ENCODE measurements around the gene LRFN2. TPM values are rescaled to one million over a fixed set of nuclear protein-coding genes. Genes with fewer than 3 reads are reported as not detected.

LRFN2 gene
- polyA plus RNA-seq, 1 of the 3 experiments (the other 2 are of a cell fraction), result 0.02 TPM

DNA sequence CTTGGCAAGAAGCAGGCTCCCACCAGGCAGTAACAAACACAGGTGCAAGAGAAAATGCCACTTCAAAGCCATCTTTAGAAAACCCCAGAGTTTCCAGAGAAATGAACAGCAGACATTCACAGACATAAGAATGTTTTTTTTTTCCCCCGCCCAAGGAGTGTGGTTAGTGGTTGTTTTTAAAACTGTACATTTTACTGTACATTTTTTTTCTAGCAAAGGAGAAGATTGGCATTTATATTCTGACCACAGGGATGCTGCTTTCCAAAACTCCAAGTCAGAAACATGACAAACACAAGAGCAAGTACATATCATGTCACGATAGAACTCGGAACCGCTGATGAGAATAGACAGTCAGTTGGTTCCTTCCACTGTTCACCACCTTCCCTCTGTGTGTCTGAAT, 197.9 kb downstream of the LRFN2 start:
- CTCF ChIA-PET, result interaction anchor here (0.7 to 1.0 kb wide), 2 partner anchors 40 to 57 kb away, joined by 3 to 4 read pairs; no protein-coding TSS in a partner anchor
- Histone ChIP-seq H3K4me1 (ENCODE audit: control insufficient read depth in 1 of 2, insufficient read depth in 2 of 2, low read depth in 1 of 2, low read length in 1 of 2) (peaks cover 0 to 5% of the 10 kb centered on the region in 2 experiments; a peak in 1 of 4 replicates), H3K79me2 (ENCODE audit: insufficient read depth) (no peaks in the 10 kb centered on the region), H4K20me1 (ENCODE audit: insufficient read depth) (no peaks in the 10 kb centered on the region), H3K4me2 (no peak overlapping the region), H3K4me3 (ENCODE audit: low read depth in 2 of 2, low read length in 1 of 2) (no peak overlapping the region), H3K27me3 (ENCODE audit: insufficient read depth) (no peaks in the 10 kb centered on the region), H3K9me2 (no peaks in the 10 kb centered on the region), H3K36me3 (replicated peaks in 1 of 2; ENCODE audit: control insufficient read depth in 1 of 2, insufficient read depth in 2 of 2, low read length in 1 of 2) (no peaks in the 10 kb centered on the region), H3K9me3 (no peaks in the 10 kb centered on the region), H3K27ac (ENCODE audit: low read depth in 2 of 2, low read length in 1 of 2) (no peak overlapping the region), H3F3A (replicated peaks; ENCODE audit: insufficient read depth) (no peaks in the 10 kb centered on the region), H3K9ac (no peak overlapping the region), H2AFZ (ENCODE audit: low read depth) (no peak overlapping the region)
- no peak for DNase-seq
- POLR2A ChIA-PET, result no interaction called here
- 50% methylated on average over 4 of the region's 4 CpGs for WGBS (ENCODE audit: low lambda C conversion rate)
- no peak for TF ChIP-seq EP300 (IDR thresholded peaks at IDR 0.05; ENCODE audit: borderline replicate concordance in 1 of 2, low read depth in 1 of 2, low read length in 1 of 2)

DNA sequence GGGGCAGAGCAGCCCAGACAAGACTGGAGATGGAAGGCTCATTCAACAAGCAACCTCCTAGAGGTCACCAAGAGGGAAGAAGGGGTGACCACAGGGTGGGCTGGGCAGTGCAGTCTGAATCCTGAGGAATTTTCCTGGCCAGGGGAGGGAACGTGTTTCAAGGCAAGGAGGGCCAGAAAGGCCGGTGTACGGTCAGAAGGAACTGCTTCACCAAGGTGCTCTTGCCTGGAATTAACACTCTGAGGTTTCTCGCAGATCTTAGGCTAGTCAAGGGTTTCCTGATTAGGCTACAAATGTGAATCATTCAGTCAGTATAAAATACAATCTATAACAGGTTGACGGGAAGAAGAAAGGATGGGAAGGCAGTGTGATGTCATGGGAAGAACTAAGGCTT, 199.3 kb downstream of the LRFN2 start:
- no peak overlapping the region for H3K4me2 ChIP-seq
- WGBS (ENCODE audit: low lambda C conversion rate), result 35% methylated on average over 4 of the region's 5 CpGs
- H3K9me2 ChIP-seq, result no peaks in the 10 kb centered on the region
- no peaks in the 10 kb centered on the region for H3K36me3 ChIP-seq (replicated peaks in 1 of 2; ENCODE audit: control insufficient read depth in 1 of 2, insufficient read depth in 2 of 2, low read length in 1 of 2)
- no peaks in the 10 kb centered on the region for H3K27me3 ChIP-seq (ENCODE audit: insufficient read depth)
- ChIA-PET CTCF (interaction anchor here (0.6 kb wide), 1 partner anchor 13 kb away, joined by 3 read pairs; no protein-coding TSS in a partner anchor), POLR2A (no interaction called here)
- no peak overlapping the region for H2AFZ ChIP-seq (ENCODE audit: low read depth)
- H3K27ac ChIP-seq (ENCODE audit: low read depth in 2 of 2, low read length in 1 of 2), result no peak overlapping the region
- no peak overlapping the region for H3K9ac ChIP-seq
- no peaks in the 10 kb centered on the region for H3K4me1 ChIP-seq (ENCODE audit: control insufficient read depth in 1 of 2, insufficient read depth in 2 of 2, low read depth in 1 of 2, low read length in 1 of 2)
- TF ChIP-seq MXI1 (IDR thresholded peaks at IDR 0.05; ENCODE audit: low read depth, low read length) (no peak), SMC3 (IDR thresholded peaks at IDR 0.05; ENCODE audit: low read depth, low read length) (no peak)
- TF ChIP-seq, protein P1, sequence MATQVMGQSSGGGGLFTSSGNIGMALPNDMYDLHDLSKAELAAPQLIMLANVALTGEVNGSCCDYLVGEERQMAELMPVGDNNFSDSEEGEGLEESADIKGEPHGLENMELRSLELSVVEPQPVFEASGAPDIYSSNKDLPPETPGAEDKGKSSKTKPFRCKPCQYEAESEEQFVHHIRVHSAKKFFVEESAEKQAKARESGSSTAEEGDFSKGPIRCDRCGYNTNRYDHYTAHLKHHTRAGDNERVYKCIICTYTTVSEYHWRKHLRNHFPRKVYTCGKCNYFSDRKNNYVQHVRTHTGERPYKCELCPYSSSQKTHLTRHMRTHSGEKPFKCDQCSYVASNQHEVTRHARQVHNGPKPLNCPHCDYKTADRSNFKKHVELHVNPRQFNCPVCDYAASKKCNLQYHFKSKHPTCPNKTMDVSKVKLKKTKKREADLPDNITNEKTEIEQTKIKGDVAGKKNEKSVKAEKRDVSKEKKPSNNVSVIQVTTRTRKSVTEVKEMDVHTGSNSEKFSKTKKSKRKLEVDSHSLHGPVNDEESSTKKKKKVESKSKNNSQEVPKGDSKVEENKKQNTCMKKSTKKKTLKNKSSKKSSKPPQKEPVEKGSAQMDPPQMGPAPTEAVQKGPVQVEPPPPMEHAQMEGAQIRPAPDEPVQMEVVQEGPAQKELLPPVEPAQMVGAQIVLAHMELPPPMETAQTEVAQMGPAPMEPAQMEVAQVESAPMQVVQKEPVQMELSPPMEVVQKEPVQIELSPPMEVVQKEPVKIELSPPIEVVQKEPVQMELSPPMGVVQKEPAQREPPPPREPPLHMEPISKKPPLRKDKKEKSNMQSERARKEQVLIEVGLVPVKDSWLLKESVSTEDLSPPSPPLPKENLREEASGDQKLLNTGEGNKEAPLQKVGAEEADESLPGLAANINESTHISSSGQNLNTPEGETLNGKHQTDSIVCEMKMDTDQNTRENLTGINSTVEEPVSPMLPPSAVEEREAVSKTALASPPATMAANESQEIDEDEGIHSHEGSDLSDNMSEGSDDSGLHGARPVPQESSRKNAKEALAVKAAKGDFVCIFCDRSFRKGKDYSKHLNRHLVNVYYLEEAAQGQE (IDR thresholded peaks at IDR 0.05; ENCODE audit: low read depth, low read length), result no peak
- H4K20me1 ChIP-seq (ENCODE audit: insufficient read depth), result no peaks in the 10 kb centered on the region
- H3K9me3 ChIP-seq, result no peaks in the 10 kb centered on the region
- no peak overlapping the region for H3K4me3 ChIP-seq (ENCODE audit: low read depth in 2 of 2, low read length in 1 of 2)
- no peaks in the 10 kb centered on the region for H3F3A ChIP-seq (replicated peaks; ENCODE audit: insufficient read depth)
- no peaks in the 10 kb centered on the region for H3K79me2 ChIP-seq (ENCODE audit: insufficient read depth)
- peak; percentile 0 for DNase-seq

DNA sequence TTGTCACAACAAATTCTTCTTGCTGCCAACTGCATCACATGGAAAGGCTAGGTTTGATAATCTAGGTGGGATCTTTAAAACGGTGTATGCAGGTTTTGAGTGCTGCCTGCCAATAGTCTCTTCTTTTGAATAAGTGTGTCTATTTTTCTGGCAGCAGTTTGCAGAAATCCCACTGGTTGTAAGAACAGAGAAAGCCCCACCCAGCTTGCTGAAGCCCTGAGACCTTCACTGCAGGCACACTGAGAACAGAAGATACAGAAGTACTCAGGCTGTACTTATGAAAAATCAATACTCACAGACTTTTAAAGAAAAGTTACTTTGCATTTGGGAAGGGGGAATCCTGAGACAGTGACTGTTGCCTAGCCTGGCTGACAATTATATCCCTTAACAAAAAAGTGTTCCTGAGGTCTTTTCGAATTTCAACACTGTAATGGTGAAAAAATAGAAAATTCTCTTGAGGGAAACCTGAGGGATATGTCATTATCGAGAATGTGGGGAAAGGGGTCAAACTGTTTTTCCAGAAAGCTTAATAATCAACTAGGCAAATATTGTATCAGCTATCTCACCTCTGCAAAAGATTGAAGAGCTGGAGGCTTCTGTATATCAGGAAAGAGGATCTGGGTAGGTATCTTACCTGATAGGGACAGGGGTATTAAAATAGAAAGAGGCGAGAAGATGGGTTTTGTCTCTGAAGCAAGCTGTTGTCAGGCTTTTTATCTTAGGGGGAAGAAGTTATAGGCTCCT, 199.9 kb downstream of the LRFN2 start:
- CTCF ChIA-PET, result interaction anchor here (0.6 kb wide), 1 partner anchor 13 kb away, joined by 3 read pairs; no protein-coding TSS in a partner anchor
- no peak overlapping the region for H3K9ac ChIP-seq
- 12% methylated on average over 4 of the region's 4 CpGs for whole genome bisulfite sequencing (ENCODE audit: low lambda C conversion rate)
- no peaks in the 10 kb centered on the region for H3F3A ChIP-seq (replicated peaks; ENCODE audit: insufficient read depth)
- H3K36me3 ChIP-seq (replicated peaks in 1 of 2; ENCODE audit: control insufficient read depth in 1 of 2, insufficient read depth in 2 of 2, low read length in 1 of 2), result no peaks in the 10 kb centered on the region
- no peaks in the 10 kb centered on the region for H3K27me3 ChIP-seq (ENCODE audit: insufficient read depth)
- DNase-seq, result peak; percentile 1
- no peaks in the 10 kb centered on the region for H3K9me3 ChIP-seq
- H3K4me1 ChIP-seq (ENCODE audit: control insufficient read depth in 1 of 2, insufficient read depth in 2 of 2, low read depth in 1 of 2, low read length in 1 of 2), result no peaks in the 10 kb centered on the region
- POLR2A ChIA-PET, result no interaction called here
- H3K79me2 ChIP-seq (ENCODE audit: insufficient read depth), result no peaks in the 10 kb centered on the region
- H3K9me2 ChIP-seq, result no peaks in the 10 kb centered on the region
- no peaks in the 10 kb centered on the region for H4K20me1 ChIP-seq (ENCODE audit: insufficient read depth)
- H2AFZ ChIP-seq (ENCODE audit: low read depth), result no peak overlapping the region
- no peak overlapping the region for H3K4me2 ChIP-seq
- H3K4me3 ChIP-seq (ENCODE audit: low read depth in 2 of 2, low read length in 1 of 2), result no peak overlapping the region
- H3K27ac ChIP-seq (ENCODE audit: low read depth in 2 of 2, low read length in 1 of 2), result no peak overlapping the region
- TF ChIP-seq SIN3A (IDR thresholded peaks at IDR 0.05; ENCODE audit: borderline replicate concordance, low read depth, low read length) (no peak), EP300 (IDR thresholded peaks at IDR 0.05; ENCODE audit: borderline replicate concordance in 1 of 2, low read depth in 1 of 2, low read length in 1 of 2) (no peak), NFIC (IDR thresholded peaks at IDR 0.05; ENCODE audit: borderline replicate concordance) (no peak), JUND (IDR thresholded peaks at IDR 0.05) (no peak), RCOR1 (IDR thresholded peaks at IDR 0.05; ENCODE audit: low read length) (no peak), MXI1 (IDR thresholded peaks at IDR 0.05; ENCODE audit: low read depth, low read length) (no peak), GATA2 (CRISPR knock-in tag; IDR thresholded peaks at IDR 0.05) (no peak), RAD21 (IDR thresholded peaks at IDR 0.05; ENCODE audit: low read length) (no peak), RFX5 (IDR thresholded peaks at IDR 0.05; ENCODE audit: low read length) (no peak), GABPA (IDR thresholded peaks at IDR 0.05; ENCODE audit: low read depth) (no peak), SMC3 (IDR thresholded peaks at IDR 0.05; ENCODE audit: low read depth, low read length) (no peak), YY1 (IDR thresholded peaks at IDR 0.05; ENCODE audit: low read depth) (no peak)
- TF ChIP-seq, protein P2, sequence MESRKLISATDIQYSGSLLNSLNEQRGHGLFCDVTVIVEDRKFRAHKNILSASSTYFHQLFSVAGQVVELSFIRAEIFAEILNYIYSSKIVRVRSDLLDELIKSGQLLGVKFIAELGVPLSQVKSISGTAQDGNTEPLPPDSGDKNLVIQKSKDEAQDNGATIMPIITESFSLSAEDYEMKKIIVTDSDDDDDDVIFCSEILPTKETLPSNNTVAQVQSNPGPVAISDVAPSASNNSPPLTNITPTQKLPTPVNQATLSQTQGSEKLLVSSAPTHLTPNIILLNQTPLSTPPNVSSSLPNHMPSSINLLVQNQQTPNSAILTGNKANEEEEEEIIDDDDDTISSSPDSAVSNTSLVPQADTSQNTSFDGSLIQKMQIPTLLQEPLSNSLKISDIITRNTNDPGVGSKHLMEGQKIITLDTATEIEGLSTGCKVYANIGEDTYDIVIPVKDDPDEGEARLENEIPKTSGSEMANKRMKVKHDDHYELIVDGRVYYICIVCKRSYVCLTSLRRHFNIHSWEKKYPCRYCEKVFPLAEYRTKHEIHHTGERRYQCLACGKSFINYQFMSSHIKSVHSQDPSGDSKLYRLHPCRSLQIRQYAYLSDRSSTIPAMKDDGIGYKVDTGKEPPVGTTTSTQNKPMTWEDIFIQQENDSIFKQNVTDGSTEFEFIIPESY (IDR thresholded peaks at IDR 0.05; ENCODE audit: borderline replicate concordance, low read depth), result no peak
